ENCODE measurements around the gene CREBL2.
"Not testable (repeated sequence)": the region's sequence is repeated elsewhere in the genome, so short reads cannot be mapped to it uniquely, and the experiment has no call there.

The CREBL2 gene, protein sequence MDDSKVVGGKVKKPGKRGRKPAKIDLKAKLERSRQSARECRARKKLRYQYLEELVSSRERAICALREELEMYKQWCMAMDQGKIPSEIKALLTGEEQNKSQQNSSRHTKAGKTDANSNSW

DNA sequence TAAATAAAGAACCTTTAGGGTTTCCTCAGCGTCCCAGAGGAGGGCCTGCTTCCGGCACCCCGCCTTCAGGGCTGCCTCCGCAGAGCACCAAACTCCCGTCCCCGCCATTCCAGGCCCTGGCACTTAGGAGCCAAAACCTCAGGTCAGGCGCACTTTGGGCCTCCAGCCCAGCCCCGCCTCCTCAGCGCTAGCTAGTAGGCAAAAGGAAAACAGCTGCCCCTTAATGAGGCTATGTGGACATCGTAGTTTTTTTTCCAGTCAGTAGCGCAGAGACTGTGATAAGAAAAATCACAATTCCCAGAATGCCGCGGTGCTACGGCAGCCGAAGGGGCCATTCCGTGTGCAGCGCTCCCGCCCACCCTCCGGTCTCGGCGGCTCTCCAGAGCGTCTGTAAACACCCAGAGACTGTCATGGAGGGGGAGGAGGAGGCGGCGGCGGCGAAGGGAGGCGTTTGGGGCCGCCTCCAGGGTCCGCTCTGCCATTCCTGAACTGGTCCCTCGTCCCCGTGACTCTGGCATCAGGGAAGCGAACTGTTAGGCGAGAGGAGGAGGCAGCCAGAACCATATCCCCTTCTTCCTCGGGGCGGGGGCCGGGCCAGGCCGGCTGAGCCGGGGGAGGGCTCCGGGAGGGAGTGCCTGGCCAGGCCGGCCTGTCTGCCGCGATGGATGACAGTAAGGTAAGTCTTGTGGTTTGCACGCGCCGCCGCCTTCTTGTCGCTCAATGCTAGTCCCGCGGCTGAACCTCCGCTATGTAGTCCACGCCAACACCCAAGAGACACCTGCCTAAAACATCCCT is at the start of gene CREBL2:
TSS of gene CREBL2 (plus strand) at position 365 of the 795 bp plus-strand sequence. CDS start at position 662, 297 bp downstream.
- DNase-seq = peak; percentile 99

DNA sequence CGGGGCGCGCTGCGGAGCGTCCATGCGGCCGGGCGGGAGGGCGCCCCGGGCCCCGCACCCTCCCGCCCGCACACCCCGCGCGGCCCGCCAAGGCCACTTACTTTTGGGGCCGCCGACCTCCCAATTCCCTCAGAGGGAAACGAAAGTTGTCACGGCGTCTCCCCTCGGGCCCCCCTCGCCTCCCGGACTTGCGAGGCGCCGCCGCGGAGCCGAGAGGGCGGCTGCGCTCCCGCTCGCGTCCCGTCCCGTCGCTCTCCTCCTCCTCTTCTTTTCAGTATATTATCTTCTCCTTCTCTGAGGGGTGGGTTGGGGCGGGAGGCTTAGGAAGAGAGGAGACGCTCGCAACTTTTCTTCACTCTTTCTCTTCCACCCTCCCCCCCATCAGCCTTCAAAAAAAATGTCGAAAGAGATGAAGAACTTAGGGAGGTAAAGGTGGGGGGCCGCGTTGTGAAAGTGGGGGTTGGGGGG is 49.6 kb upstream of the CREBL2 start:
- no peak for DNase-seq

DNA sequence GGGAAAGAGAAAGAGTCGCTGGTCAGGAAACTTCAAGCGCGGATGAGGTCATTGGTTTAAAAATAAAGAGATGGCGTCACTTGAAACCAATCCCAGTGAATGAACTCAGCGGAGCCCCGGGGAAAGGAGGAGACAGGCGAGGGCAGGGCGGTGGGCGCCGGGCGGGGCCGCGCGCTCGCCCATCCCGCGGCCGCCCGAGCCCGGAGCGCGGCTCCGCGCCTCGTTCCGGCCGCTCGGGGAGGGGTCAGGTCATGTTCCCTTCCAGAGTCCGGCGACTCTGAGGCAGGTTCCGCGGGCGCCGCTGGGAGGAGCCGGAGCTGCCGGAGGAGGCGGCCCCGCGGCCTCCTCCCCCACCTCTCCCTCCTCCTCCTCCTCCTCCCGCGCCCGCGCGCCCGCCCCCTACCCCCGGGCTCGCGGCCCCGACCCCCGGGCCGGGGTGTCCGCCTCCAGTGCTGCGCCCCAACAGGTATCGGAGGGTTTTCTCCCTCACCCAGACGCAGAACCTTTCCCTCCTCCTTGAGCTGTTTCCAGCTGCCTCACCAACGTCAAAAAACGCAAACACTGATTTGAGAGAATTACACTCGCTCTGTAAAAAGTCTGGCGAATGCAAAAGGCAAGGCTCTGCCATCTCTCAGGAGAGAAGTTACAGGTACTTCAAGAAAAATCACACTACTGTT is 49.0 kb upstream of the CREBL2 start, which contains the start of gene DUSP16:
TSS of gene DUSP16 (minus strand) at position 279 of the 677 bp plus-strand sequence. CDS start 41,765 bp downstream, outside the sequence.
- DNase-seq = peak; percentile 88

DNA sequence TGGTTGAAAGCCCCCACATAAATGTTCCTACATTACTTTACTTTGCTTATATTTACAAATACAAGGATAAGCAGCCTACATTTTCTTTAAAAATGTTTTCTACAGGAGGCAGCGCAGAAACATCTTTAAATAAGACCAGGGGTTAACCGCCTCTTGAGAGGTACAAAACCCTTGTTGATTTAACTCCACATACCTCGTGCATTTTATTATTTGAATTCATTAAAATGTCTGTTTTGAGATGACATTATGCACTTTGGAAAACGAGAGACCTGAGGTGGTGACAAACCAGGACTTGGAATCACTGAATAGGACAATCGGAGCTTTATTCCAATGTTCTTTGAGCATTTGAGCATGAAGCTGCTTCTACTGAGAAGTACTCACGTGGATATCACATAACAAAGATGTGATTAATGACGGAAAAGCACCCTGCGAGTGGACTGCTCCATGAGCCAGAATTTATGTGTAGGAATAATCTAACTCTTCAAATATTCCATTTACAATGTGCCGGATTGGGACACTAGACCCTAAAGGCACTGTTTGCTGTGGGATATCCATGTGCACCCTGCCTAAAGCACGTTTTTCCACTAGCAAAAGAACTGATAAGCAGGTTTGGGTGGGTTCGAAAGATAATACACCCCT is 48.3 kb upstream of the CREBL2 start:
- no peak for DNase-seq

DNA sequence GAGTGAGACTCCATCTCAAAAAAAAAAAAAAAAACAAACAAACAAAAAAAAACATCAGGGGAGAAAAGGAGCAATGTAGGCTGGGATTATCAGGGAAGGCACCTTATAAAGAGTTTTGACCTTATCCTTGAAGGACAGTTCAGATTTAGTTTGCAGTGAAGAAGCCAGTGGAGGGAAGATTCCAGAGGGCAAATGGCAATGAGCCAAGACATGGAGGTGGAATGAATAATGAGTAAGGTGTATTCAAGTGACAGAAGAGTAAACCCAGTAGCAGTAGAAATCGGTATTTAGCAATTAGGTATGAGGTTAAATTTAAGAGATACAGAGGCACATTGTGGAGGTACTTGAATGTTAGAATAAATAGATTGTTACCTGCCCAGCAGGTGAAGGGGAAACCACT is 46.8 kb upstream of the CREBL2 start:
- DNase-seq = no peak

DNA sequence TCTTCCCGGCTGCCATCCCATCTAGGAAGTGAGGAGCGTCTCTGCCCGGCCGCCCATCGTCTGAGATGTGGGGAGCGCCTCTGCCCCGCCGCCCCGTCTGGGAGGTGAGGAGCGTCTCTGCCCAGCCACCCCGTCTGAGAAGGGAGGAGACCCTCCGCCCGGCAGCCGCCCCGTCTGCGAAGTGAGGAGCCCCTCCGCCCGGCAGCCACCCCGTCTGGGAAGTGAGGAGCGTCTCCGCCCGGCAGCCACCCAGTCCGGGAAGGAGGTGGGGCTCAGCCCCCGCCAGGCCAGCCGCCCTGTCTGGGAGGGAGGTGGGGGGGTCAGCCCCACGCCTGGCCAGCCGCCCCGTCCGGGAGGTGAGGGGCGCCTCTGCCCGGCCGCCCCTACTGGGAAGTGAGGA is 45.7 kb upstream of the CREBL2 start:
- DNase-seq = not testable (repeated sequence)

DNA sequence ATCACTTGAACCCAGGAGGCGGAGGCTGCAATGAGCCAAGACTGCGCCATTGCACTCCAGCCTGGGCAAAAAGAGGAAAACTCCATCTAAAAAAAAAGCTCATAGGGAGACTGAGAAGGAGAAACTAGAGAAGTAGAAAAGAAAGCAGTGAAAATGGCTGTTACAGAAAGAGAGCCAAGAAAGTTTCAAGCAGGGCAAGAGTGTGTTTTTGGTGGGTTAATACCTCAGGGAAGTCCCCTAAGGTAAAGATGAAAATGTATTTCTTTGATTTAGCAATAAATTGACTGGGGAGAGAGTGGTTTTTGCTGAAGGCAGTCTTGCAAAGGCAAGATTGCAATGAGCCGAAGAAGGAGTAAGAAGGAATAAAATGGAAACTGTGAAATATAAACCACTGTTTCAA is 39.0 kb upstream of the CREBL2 start:
- DNase-seq = no peak

DNA sequence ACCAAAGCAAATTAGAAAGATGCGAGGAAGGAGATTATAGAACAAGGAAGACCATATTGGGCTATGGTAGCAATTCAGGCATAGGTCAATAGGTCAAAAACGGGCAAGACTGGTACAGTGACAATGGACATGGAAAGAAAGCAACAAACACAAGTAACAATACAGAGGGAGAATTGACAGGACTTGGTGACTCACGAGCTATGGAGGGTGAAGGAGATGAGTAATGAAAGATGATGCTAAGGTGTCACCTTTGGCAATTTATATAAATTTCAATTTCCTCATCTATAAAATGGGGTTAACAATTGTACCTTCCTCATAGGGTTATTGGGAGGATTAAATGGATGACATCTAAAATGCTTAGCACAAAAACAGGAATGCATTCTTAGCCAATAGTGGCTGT is 33.9 kb upstream of the CREBL2 start:
- DNase-seq = no peak

DNA sequence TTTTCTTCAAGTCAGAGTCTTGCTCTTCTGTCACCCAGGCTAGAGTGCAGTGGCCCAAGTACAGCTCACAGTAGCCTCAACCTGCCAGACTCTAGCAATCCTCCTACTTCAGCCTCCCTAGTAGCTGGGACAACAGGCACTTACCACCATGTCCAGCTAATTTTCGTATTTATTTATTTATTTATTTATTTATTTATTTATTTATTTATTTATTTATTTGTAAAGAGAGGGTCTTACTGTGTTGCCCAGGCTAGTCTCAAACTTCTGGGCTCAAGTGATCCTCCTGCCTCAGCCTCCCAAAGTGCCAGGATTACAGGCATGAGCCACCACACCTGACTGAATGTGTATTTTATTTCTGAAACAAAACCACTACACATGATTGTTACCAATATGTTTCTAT is 31.0 kb upstream of the CREBL2 start:
- not testable (repeated sequence) for DNase-seq

DNA sequence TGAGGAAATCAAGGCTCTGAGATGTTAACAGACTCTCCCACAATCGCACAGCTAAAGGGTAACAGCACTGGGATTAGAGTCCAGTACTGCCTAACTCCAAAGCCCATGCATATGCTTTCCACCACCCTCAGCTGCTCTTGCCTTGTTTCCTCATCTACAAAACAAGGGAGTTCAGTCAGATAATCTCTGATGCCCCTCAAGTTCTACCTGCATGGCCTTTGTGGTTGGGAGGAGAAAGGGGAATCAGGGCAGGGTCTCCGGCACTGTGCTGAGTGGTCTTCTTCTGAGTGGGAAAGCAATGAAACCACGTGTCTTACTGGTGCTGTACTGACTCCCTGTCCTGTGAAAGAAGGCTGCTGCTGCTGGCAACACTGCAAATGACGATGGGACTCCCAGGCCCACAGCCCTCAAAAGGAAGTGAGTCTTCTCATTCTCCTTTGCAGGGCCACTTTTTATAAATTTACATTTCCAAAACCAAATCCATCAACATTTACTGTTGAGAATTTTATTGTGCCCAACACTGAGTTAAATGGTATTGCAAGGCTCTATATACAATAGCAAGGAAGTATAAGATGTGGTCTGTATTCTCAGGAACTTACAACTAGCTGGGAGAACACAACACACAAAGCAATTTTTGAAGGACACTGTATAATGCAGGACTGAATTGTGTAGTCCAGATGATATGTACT is 29.3 kb upstream of the CREBL2 start:
- DNase-seq = no peak

DNA sequence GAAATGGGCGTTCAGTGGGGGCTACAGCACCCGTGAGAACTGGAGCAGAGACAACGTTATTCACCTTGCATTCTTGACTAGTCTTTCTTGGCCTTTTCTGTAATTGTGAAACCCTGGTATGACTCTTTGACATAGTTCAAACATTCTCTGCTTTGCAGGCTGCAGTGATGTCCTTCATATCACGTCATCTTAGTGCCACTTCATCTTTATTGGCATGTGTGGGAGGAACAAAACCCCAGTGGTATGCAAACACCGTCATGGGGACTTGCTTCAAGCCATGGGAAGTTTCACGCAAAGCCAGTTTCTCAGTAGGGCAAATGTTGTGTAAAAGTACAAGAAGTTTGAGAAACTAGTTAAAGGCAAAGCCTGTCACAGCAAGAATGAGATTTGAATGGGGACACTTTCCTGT is 28.8 kb upstream of the CREBL2 start:
- no peak for DNase-seq

DNA sequence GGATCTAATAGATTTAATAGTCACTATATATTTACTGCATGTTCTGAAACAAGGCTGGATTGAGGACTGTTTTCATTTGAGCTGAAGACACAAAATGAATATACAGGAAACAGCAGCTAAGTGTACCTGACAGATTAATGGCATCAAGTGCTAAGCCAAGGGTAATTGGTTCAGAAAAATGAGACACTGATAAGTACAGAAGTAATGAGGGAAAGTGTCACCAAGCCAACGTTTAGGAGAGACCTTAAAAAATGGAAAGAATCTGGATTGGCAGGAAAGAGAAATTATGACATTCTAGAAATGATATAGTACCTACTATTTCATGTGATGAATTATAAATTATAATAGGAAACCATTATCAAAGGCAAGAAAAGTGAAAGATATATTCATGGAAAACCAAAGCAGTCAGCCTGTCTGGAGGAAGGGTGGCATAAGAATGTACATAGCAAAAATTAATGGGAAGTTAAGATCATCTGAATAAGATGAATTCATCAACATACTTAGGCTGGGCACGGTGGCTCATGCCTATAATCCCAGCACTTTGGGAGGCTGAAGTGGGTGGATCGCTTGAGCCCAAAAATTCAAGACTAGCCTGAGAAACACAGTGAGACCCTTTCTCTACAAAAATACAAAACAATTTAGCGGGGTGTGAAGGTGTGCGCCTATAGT is 28.0 kb upstream of the CREBL2 start:
- DNase-seq = no peak

DNA sequence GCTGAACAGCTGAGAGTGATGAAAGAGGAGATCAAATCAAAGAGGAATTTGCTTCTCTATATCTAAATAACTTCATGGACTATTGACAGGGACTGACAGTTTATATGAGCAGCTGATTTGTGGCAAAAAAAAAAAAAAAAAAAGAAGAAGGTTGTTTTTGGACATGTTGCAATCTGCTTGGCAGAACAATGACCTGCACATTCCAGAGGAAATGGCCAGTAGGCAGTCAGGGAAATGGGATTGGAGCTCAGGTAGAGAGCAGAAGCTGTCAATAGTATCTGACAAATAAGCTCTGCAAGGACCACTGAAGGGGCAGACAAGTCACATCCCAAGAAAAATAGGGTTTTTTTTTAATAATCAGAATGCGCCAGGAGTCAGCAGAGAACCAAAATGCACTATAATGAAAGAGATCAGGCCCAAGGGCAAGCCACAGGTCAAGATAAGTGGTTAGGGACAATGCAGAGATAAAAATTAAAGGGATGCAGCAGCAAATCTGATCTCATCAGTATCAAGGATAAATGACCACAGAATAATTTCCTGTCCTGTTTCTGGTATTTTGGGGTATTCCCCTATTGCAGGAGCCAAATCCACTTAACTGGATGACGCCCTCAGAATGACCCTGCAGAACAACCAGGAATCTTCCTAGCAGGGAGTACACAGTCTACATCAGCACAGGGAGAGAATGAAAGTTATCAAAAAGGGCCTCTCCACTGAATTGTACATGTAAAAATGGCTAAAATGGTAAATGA is 26.4 kb upstream of the CREBL2 start:
- no peak for DNase-seq

DNA sequence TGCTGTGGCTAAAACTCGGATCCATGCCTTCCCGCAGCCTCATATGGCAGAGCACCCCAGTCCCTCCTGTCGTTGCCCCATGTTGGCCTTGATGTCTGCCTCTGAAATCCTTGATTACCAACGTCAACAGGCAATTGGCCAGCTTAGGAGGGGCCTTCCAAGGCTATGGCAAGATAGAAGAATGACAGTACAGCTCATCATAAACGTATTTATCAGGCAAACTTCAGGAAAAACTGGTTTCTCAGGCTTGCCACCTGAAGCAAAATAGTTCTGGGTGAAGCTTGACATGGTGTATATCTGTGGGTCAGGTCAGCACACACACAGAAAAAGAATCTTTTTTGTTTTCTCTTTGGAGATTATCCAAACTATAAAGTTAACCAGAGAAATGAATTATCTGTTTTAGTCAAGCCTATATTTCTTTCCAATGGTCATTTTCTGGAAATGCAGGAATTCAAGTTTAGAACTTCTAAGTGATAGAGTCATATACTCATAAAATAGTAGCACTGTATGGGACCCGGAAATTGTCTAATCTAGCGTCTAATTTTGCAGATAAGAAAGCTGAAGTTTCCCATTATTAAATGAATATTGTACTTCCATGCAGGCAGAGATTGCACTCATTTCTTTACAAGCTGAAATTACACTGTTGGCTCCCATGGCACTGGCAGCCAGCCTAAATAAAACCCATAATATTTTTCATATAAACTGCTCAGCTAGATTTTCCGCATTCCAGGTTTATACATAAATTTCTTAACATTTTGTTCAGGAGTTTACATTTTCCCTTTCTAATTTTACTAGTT is 24.6 kb upstream of the CREBL2 start:
- DNase-seq = no peak

DNA sequence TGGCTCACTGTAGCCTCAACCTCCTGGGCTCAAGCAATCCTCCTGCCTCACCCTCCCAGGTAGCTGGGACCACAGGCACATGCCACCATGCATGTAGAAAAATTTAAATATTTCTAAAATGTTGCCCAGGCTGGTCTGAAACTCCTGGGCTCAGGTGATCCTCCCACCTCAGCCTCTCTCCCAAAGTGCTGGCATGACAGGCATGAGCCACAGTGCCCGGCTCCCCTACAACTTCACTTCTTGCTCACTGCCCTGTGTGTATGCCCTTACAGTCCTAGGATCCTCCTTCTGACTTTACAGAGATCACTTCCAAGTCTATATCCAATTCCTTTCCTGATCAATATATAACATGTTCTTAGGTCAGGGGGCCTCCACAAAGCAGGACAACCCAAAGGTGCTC is 23.8 kb upstream of the CREBL2 start:
- DNase-seq = no peak

DNA sequence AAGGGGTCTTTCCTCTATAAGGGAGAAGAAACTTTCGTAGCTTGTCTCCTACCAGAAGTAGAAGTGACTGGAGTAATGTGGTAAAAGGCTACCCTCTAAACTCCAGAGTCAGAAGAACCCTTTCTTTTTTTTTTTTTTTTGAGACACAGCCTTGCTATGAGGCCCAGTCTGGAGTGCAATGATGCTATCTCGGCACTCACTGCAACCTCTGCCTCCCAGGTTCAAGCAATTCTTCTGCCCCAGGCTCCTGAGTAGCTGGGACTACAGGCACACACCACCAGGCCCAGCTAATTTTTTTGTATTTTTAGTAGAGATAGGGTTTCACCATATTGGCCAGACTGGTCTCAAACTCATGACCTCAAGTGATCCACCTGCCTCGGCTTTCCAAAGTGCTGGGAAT is 23.2 kb upstream of the CREBL2 start:
- not testable (repeated sequence) for DNase-seq

DNA sequence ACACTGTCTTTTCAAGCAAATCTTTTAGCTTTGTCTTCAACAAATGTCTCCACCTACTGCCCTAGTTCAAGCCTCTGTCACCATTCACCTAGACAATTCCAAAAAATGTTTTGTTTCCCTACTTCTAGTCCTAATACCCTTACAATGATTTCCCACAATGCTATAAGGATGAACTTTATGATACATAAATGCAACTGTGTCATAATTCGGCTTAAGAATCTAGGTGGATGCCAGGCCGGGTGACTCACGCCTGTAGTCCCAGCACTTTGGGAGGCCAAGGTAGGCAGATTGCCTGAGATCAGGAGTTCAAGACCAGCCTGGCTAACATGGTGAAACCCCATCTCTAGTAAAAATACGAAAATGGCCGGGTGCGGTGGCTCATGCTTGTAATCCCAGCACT is 20.7 kb upstream of the CREBL2 start:
- no peak for DNase-seq

DNA sequence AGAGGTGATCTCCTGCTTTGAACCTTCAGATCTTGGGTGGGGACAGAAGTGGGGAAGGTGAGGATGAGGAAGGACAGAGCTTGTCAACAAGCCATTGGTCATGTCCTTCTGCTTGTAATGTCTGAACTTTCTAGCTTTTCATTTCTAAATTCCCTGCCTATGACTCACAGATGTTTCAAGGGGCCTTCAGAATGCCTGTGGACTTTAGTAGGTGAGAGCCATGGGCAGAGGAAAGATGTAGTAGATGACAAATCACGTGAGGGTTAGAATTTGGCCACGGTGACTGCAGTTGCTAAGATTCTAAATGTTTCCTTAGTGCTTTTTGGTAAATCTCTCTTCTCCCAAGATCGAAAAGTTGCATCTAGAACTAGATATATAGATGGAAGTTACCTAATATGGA is 18.7 kb upstream of the CREBL2 start:
- no peak for DNase-seq

DNA sequence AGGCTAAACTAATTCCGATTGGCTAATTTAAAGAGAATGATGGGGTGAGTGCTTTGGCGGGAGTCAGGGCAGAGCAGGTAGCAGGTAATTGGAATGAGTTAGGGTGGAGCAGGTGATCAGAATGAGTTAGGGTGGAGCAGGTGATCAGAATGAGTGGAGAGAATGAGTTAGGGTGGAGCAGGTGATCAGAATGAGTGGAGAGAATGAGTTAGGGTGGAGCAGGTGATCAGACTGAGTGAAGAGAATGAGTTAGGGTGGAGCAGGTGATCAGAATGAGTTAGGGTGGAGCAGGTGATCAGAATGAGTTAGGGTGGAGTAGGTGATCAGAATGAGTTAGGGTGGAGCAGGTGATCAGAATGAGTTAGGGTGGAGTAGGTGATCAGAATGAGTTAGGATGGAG is 15.7 kb upstream of the CREBL2 start:
- not testable (repeated sequence) for DNase-seq

DNA sequence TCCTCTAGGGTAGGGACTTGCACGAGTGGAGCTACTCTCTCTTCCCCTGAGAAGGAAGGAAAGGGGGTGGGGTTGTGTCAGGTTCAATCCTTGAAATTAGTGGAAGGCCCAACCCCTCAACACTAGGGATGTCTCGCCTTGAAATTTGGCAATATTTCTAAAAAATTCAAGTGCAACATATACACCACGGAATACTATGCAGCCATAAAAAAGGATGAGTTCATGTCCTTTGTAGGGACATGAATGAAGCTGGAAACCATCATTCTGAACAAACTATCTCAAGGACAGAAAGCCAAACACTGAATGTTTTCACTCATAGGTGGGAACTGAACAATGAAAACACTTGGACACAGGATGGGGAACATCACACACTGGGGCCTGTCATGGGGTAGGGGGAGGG is 15.1 kb upstream of the CREBL2 start:
- DNase-seq = not testable (repeated sequence)

DNA sequence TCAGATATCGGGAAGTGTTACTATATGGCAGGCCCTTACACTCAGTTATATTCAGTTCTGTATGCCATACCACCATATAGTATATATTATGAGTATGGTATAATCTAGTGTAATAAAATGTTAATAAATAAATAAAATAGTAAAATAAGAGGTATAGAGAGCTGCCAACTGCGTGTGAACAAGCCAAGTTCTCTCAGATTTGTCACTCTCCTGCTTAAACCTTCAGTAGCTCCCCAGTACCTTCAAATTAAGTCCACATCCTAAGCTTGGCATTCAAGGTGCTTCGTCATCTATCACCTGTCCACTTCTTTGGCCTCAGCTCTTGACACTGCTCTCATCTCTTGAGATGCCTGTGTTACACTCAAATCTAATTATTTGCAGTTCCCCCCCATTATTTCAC is 12.8 kb upstream of the CREBL2 start:
- no peak for DNase-seq
